ENCODE results near the gene OR1A2. TPM values are rescaled to one million over a fixed set of nuclear protein-coding genes. Genes with fewer than 3 reads are reported as not detected.
"Not testable (repeated sequence)": the region's sequence is repeated elsewhere in the genome, so short reads cannot be mapped to it uniquely, and the experiment has no call there.

OR1A2 gene
- total and polyA plus RNA-seq, 4 donors, result not detected

- TF ChIP-seq, protein P1, sequence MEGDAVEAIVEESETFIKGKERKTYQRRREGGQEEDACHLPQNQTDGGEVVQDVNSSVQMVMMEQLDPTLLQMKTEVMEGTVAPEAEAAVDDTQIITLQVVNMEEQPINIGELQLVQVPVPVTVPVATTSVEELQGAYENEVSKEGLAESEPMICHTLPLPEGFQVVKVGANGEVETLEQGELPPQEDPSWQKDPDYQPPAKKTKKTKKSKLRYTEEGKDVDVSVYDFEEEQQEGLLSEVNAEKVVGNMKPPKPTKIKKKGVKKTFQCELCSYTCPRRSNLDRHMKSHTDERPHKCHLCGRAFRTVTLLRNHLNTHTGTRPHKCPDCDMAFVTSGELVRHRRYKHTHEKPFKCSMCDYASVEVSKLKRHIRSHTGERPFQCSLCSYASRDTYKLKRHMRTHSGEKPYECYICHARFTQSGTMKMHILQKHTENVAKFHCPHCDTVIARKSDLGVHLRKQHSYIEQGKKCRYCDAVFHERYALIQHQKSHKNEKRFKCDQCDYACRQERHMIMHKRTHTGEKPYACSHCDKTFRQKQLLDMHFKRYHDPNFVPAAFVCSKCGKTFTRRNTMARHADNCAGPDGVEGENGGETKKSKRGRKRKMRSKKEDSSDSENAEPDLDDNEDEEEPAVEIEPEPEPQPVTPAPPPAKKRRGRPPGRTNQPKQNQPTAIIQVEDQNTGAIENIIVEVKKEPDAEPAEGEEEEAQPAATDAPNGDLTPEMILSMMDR (IDR thresholded peaks at IDR 0.05; ENCODE audit: low read depth, low read length, missing input control), result no peak
Observed at GRCh38 chr17:3213587-3213986, 16.3 kb downstream of the OR1A2 start (continued).

GRCh38 chr17:3219978-3220377 lies 22.7 kb downstream of the OR1A2 start:
- not testable (repeated sequence) for H3K36me3 ChIP-seq (ENCODE audit: control insufficient read depth in 4 of 4, insufficient read depth in 3 of 4, low read depth in 1 of 4, low read length in 3 of 4); H3K9ac ChIP-seq (ENCODE audit: low read depth in 1 of 2, low read length in 2 of 2); H3K4me1 ChIP-seq (ENCODE audit: control insufficient read depth in 4 of 4, insufficient read depth in 4 of 4, low read length in 3 of 4); H3K4me3 ChIP-seq (ENCODE audit: low read depth in 1 of 3, low read length in 3 of 3); H3K27ac ChIP-seq (ENCODE audit: low read depth in 1 of 2, low read length in 2 of 2); H3K9me3 ChIP-seq (ENCODE audit: control insufficient read depth in 4 of 4, low read length in 3 of 4); DNase-seq (ENCODE audit: low spot score); H3K27me3 ChIP-seq (ENCODE audit: control insufficient read depth in 4 of 4, insufficient read depth in 4 of 4, low read length in 3 of 4)
- WGBS, result 55% methylated on average over 3 of the region's 3 CpGs

GRCh38 chr17:3221850-3222249 lies 24.5 kb downstream of the OR1A2 start:
- H3K36me3 ChIP-seq (ENCODE audit: control insufficient read depth in 4 of 4, insufficient read depth in 3 of 4, low read depth in 1 of 4, low read length in 3 of 4), result no peaks in the 10 kb centered on the region
- H3K9ac ChIP-seq (ENCODE audit: low read depth in 1 of 2, low read length in 2 of 2), result no peak overlapping the region
- no peak overlapping the region for H3K27ac ChIP-seq (ENCODE audit: low read depth in 1 of 2, low read length in 2 of 2)
- no peak for DNase-seq (ENCODE audit: low spot score)
- no peak for TF ChIP-seq HNF4A (conservative IDR thresholded peaks at IDR 0.05)
- no peak for TF ChIP-seq RAD21 (IDR thresholded peaks at IDR 0.05)
- no peak for TF ChIP-seq YY1 (IDR thresholded peaks at IDR 0.05)
- H3K4me3 ChIP-seq (ENCODE audit: low read depth in 1 of 3, low read length in 3 of 3), result no peak overlapping the region
- no peaks in the 10 kb centered on the region for H3K9me3 ChIP-seq (ENCODE audit: control insufficient read depth in 4 of 4, low read length in 3 of 4)
- H3K27me3 ChIP-seq (ENCODE audit: control insufficient read depth in 4 of 4, insufficient read depth in 4 of 4, low read length in 3 of 4), result no peaks in the 10 kb centered on the region
- H3K4me1 ChIP-seq (ENCODE audit: control insufficient read depth in 4 of 4, insufficient read depth in 4 of 4, low read length in 3 of 4), result no peaks in the 10 kb centered on the region
- WGBS, result 86% methylated on average over 2 of the region's 2 CpGs

DNA sequence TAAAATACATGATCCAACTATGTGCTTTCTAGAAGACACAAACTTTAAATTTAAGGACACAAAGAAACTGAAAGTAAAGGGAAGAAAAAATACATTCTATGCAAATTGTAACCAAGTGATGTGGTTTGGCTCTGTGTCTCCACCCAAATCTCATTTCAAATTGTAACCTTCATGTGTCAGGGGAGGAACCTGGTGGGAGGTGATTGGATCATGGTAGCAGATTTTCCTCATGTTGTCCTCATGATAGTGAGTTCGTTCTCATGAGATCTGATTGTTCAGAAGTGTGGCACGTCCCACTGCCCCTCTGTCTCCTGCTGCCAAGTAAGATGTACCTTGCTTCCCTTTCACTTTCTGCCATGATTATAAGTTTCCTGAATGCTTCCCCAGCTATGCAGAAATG lies 25.2 kb downstream of the OR1A2 start:
- Histone ChIP-seq H3K27ac (ENCODE audit: low read depth in 1 of 2, low read length in 2 of 2) (no peak overlapping the region), H3K4me1 (ENCODE audit: control insufficient read depth in 4 of 4, insufficient read depth in 4 of 4, low read length in 3 of 4) (no peaks in the 10 kb centered on the region), H3K9me3 (ENCODE audit: control insufficient read depth in 4 of 4, low read length in 3 of 4) (no peaks in the 10 kb centered on the region), H3K9ac (ENCODE audit: low read depth in 1 of 2, low read length in 2 of 2) (no peak overlapping the region), H3K27me3 (ENCODE audit: control insufficient read depth in 4 of 4, insufficient read depth in 4 of 4, low read length in 3 of 4) (no peaks in the 10 kb centered on the region), H3K4me3 (ENCODE audit: low read depth in 1 of 3, low read length in 3 of 3) (no peak overlapping the region), H3K36me3 (ENCODE audit: control insufficient read depth in 4 of 4, insufficient read depth in 3 of 4, low read depth in 1 of 4, low read length in 3 of 4) (no peaks in the 10 kb centered on the region)
- no peak for DNase-seq (ENCODE audit: low spot score)
- 58% methylated on average over 2 of the region's 2 CpGs for WGBS
- TF ChIP-seq, protein P1 (IDR thresholded peaks at IDR 0.05; ENCODE audit: low read depth, low read length, missing input control), result no peak
- TF ChIP-seq JUND (IDR thresholded peaks at IDR 0.05) (no peak), RAD21 (IDR thresholded peaks at IDR 0.05) (no peak), HNF4G (IDR thresholded peaks at IDR 0.05) (no peak), FOXA2 (IDR thresholded peaks at IDR 0.05) (no peak), MAX (IDR thresholded peaks at IDR 0.05) (no peak), RXRA (IDR thresholded peaks at IDR 0.05) (no peak), YY1 (IDR thresholded peaks at IDR 0.05) (no peak), EGR1 (IDR thresholded peaks at IDR 0.05; ENCODE audit: low read depth in 2 of 2) (no peak), FOXA1 (IDR thresholded peaks at IDR 0.05) (no peak), NR2F2 (IDR thresholded peaks at IDR 0.05) (no peak), SP1 (IDR thresholded peaks at IDR 0.05) (no peak), GABPA (IDR thresholded peaks at IDR 0.05 in 1 of 2, conservative IDR thresholded peaks at IDR 0.05 in 1 of 2) (no peak), TAF1 (conservative IDR thresholded peaks at IDR 0.05) (no peak), HNF4A (conservative IDR thresholded peaks at IDR 0.05) (no peak), ZBTB33 (IDR thresholded peaks at IDR 0.05) (no peak)
- TF ChIP-seq, protein P2, sequence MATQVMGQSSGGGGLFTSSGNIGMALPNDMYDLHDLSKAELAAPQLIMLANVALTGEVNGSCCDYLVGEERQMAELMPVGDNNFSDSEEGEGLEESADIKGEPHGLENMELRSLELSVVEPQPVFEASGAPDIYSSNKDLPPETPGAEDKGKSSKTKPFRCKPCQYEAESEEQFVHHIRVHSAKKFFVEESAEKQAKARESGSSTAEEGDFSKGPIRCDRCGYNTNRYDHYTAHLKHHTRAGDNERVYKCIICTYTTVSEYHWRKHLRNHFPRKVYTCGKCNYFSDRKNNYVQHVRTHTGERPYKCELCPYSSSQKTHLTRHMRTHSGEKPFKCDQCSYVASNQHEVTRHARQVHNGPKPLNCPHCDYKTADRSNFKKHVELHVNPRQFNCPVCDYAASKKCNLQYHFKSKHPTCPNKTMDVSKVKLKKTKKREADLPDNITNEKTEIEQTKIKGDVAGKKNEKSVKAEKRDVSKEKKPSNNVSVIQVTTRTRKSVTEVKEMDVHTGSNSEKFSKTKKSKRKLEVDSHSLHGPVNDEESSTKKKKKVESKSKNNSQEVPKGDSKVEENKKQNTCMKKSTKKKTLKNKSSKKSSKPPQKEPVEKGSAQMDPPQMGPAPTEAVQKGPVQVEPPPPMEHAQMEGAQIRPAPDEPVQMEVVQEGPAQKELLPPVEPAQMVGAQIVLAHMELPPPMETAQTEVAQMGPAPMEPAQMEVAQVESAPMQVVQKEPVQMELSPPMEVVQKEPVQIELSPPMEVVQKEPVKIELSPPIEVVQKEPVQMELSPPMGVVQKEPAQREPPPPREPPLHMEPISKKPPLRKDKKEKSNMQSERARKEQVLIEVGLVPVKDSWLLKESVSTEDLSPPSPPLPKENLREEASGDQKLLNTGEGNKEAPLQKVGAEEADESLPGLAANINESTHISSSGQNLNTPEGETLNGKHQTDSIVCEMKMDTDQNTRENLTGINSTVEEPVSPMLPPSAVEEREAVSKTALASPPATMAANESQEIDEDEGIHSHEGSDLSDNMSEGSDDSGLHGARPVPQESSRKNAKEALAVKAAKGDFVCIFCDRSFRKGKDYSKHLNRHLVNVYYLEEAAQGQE (IDR thresholded peaks at IDR 0.05), result no peak
- TF ChIP-seq, protein P3, sequence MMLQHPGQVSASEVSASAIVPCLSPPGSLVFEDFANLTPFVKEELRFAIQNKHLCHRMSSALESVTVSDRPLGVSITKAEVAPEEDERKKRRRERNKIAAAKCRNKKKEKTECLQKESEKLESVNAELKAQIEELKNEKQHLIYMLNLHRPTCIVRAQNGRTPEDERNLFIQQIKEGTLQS (IDR thresholded peaks at IDR 0.05), result no peak

All from liver (tissue), 9 donors.